Measurements from ENCODE around the gene TNNT2.

- TF ChIP-seq CTCF (IDR thresholded peaks at IDR 0.05; ENCODE audit: low read depth, low read length, missing input control), result no peak
- TF ChIP-seq, protein P1, sequence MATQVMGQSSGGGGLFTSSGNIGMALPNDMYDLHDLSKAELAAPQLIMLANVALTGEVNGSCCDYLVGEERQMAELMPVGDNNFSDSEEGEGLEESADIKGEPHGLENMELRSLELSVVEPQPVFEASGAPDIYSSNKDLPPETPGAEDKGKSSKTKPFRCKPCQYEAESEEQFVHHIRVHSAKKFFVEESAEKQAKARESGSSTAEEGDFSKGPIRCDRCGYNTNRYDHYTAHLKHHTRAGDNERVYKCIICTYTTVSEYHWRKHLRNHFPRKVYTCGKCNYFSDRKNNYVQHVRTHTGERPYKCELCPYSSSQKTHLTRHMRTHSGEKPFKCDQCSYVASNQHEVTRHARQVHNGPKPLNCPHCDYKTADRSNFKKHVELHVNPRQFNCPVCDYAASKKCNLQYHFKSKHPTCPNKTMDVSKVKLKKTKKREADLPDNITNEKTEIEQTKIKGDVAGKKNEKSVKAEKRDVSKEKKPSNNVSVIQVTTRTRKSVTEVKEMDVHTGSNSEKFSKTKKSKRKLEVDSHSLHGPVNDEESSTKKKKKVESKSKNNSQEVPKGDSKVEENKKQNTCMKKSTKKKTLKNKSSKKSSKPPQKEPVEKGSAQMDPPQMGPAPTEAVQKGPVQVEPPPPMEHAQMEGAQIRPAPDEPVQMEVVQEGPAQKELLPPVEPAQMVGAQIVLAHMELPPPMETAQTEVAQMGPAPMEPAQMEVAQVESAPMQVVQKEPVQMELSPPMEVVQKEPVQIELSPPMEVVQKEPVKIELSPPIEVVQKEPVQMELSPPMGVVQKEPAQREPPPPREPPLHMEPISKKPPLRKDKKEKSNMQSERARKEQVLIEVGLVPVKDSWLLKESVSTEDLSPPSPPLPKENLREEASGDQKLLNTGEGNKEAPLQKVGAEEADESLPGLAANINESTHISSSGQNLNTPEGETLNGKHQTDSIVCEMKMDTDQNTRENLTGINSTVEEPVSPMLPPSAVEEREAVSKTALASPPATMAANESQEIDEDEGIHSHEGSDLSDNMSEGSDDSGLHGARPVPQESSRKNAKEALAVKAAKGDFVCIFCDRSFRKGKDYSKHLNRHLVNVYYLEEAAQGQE (IDR thresholded peaks at IDR 0.05), result no peak
- no peak for TF ChIP-seq EGR1 (IDR thresholded peaks at IDR 0.05; ENCODE audit: low read depth in 2 of 2)
- TF ChIP-seq, protein P2, sequence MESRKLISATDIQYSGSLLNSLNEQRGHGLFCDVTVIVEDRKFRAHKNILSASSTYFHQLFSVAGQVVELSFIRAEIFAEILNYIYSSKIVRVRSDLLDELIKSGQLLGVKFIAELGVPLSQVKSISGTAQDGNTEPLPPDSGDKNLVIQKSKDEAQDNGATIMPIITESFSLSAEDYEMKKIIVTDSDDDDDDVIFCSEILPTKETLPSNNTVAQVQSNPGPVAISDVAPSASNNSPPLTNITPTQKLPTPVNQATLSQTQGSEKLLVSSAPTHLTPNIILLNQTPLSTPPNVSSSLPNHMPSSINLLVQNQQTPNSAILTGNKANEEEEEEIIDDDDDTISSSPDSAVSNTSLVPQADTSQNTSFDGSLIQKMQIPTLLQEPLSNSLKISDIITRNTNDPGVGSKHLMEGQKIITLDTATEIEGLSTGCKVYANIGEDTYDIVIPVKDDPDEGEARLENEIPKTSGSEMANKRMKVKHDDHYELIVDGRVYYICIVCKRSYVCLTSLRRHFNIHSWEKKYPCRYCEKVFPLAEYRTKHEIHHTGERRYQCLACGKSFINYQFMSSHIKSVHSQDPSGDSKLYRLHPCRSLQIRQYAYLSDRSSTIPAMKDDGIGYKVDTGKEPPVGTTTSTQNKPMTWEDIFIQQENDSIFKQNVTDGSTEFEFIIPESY (IDR thresholded peaks at IDR 0.05), result no peak
- TF ChIP-seq MAX (IDR thresholded peaks at IDR 0.05), result no peak
- TF ChIP-seq JUND (IDR thresholded peaks at IDR 0.05), result no peak
Measured at GRCh38 chr1:201360486-201360885, 17.0 kb downstream of the TNNT2 start.
